Activated CD4-positive, CD25-positive, alpha-beta regulatory T cell treated with anti-CD3 and anti-CD28 coated beads, Interleukin-2, amount 50 U/mL, for 72 hours (primary cell): Measurements from ENCODE around the gene COL16A1.
A peak's percentile ranks its signal among the peaks of the same experiment; 100 is the strongest.

Experiments
- DNase-seq: peaks from one replicate; pipeline ENCODE4 v3.0.0; 2021

Gene COL16A1

DNA sequence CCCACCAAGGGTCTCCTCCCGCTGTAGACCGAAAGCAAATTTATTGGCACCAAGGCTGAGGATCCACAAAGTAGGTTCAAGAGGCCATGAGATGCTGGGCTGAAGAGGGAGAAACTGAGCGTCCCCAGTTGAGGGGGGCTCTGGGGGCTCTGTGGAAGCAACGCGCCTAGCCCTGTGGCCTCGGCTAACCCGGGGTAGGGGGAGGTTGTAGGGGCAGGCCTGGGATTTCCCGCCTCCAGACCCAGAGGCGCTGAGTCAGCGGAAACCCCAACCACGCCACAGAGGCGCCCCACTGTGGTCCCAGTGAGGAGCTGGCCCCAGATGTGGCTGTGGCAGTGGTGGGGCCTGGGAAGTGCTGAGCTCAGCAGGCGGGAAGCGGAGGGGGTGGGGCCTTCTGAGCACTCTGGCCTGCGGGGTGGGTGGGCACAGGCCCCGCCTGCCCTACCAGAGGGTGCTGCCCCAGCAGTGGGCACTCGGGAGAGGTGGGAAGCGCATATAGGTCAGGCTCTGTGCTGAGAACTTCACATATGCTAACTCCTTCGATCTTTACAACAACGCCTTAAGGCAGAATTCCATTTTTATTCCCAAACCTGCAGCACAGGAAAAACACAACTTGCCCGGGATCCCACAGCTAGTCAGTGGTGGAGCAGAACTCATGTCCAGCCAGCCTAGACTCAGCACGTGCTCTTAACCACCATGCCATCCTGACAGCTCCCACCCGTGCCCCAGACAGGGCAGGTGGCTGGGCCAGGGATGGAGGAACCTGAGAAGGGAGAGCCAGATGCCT is 1.5 kb upstream of the COL16A1 start:
- peak; percentile 51 for DNase-seq

DNA sequence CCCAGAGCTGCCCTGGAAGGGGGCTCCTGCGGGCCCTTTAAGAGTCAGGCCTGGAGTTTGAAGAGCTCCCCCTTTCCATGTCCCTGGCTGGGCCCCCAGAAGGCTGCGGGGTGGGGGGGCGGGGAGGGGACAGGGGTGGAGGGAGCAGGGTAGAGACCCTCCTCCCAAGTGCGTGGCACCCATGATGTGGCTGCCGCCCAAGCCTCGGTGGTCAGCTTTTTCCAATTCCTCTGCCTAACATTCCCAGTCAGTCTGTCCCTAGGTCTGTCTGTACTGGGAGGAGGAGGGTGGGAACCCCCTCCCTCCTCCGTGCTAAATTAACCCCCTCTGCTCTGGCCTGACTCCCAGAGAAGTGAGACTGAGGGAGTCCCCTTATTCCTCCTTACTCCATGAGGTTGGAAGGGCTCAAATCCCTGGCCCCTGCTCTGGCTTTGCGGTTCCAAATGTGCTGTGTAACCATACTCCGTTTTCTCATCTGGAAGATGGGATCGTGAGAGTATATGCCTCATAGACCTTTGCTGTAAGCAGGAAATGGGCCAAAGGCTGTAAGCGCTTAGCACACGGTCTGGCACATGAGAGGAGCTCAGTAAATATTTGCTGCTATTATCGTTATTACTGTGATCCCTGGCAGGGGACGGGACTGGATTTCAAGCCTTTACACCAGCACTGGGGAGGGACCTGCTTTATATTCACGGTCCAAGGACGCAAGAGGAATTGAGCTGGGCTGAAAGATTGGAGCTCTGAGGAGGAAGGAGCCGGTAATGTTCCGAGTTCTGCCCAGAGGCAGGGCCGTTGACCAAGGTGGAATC is 658 bp upstream of the COL16A1 start:
- DNase-seq = no peak

DNA sequence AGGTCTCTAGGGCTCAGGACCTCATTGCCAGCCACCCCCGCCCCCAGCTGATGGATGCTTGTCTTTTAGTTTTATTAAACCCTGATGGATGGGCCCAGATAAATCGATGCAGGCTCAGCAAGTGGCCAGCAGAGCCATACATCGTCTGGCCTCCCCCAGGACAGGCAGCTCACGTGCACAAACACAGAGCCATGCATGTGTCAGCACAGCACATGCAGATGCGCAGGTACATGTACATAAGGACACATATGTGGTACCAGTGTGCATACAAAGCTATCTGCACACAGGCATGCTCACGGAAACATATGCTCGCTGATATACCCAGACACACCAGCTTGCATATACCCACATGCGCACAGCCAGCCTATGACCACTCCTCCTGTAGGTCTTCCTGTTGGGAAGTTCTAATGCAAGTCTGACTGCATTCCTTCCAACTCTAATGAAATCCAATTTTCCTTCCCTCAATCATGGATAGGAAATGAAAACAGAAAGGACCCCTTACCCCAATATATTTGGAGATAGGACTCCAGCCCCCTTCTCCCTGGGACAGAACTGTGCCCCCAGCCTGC is 897 bp downstream of the COL16A1 start:
- DNase-seq = no peak

- no peak for DNase-seq
Measured at GRCh38 chr1:31701091-31701736, 2.6 kb downstream of the COL16A1 start.

- DNase-seq = no peak
Measured at GRCh38 chr1:31700468-31701090, 3.2 kb downstream of the COL16A1 start.

GRCh38 chr1:31699341-31699891 is 4.4 kb downstream of the COL16A1 start:
- no peak for DNase-seq

DNA sequence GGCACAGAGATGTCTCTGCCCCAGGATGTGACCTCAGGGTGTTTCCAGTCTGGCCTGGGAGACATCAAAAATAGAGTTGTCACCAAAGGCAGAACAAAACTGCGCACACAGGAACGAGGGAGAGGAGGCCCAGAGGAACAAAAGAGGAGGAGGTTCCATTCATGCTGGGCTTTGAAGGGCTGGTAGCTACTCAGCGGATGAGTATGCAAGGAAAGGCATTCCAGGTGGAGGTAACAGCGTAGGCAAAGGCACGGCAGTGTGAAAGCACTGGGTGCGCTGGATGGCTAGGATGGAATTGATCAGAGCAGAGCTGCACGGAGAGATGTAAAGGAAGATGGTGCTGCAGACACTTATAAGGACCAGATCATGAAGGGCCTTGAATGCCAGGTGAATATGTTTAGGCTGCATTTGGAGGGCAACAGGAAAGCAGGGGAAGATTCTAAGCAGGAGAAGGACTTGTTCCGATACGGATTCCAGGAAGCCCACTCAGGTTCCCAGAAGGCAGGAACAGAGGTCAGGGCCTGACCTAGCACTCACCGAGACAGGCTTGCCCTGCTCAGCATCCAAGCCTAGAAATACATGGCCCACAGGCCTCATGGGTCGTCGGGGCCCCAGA is 6.3 kb downstream of the COL16A1 start:
- DNase-seq = no peak

DNA sequence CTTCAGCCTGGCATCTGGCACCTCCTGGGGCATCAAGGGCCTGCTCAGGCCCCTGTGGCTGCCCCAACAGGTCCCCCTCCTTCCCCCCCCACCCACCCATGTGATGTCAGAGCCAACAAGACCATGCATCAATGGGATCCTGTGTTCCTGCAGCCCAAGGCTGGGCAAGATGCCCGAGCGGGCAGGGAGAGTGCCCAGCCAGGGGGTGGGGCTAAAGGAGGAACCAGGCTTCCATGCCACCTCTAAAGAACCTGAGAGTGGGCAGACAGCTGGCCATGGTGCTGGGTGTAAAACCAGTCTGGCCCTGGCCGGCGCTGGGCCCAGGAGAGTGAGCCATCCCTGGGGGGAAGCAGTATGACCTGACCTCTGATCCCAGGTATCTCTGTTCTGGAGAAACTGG is 7.6 kb downstream of the COL16A1 start:
- DNase-seq = no peak

DNA sequence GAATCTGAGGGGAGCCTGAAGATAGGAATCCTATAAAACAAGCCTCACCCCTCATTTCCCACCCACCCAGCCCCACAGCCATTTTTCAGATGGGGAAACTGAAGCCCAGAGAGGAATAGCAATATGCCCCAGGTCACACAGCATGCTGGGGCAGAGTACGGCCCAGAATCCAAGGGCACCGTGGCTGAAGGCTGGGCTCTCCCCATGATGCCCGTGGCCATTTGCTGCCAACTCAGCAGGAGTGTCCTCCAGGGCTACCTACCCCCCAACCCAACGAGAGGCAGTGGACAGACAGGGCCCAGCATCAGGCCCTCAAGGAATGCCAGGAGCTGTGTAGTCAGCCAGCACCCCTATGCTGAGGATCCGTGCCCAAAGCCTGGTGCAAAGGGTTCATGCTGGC is 8.5 kb downstream of the COL16A1 start:
- DNase-seq = no peak

- DNase-seq = no peak
Measured at GRCh38 chr1:31694964-31695313, 8.9 kb downstream of the COL16A1 start.

- DNase-seq = no peak
Measured at GRCh38 chr1:31694069-31694963, 9.5 kb downstream of the COL16A1 start.

DNA sequence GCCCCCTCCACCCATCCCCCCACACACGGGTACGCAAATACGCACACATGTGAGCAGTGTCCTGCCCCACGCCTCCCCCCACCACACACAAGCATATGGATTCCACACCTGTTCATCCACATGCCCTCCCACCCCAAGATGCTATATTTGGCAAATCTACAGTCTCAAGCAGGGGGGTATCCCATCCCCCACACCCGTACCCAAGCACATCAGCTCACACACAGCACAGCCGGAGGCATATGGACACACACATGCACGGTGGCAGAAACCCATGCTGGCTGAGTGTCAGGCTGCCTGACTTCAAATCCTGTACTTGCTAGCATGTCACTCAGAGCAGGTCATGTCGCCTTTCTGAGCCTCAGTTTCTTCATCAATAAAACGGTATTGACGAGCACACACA is 10.6 kb downstream of the COL16A1 start:
- no peak for DNase-seq

DNA sequence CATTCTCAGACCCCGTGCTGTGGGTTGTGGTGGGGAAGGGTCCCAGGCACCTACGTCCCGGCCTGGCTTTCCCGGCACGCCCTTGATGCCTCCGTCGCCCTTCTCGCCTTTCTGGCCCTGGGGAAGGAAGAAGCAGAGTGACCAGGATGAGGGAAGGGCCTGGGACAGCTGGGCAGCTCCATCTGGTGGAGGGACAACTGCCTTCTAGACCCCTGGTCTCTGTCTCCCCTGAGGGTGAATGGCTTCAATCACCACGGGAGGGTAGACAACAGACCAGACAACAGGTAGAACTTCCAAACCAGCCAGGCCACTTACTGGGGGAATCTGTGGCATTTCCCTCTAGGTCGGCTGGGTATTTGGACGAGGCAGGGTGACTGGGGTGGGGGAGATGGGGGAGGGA is 11.9 kb downstream of the COL16A1 start:
- no peak for DNase-seq

- DNase-seq = no peak
Measured at GRCh38 chr1:31691446-31691845, 12.4 kb downstream of the COL16A1 start.

DNA sequence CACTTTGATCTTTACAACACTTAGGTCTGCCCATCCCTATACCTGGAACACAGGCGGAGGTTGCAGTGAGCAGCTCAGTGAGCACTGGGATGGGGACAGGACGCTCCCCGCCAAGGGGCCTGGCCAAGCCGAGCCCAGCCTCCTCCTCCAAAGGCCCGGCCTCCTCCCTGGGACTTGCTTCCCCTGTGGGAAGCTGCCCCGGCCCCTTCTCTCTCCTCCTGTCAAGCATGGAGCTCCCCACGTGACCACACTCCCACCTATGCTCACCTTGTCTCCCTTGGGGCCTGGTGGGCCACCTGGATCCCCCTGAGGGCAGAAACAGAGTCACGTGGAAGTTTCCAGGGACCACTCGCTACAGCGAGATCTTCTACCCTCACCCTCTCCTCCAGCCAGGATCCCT is 12.9 kb downstream of the COL16A1 start:
- DNase-seq = no peak

- DNase-seq = no peak
Measured at GRCh38 chr1:31689854-31690253, 14.0 kb downstream of the COL16A1 start.

- no peak for DNase-seq
Measured at GRCh38 chr1:31689379-31689778, 14.4 kb downstream of the COL16A1 start.

- DNase-seq = no peak
Measured at GRCh38 chr1:31688233-31688918, 15.4 kb downstream of the COL16A1 start.

DNA sequence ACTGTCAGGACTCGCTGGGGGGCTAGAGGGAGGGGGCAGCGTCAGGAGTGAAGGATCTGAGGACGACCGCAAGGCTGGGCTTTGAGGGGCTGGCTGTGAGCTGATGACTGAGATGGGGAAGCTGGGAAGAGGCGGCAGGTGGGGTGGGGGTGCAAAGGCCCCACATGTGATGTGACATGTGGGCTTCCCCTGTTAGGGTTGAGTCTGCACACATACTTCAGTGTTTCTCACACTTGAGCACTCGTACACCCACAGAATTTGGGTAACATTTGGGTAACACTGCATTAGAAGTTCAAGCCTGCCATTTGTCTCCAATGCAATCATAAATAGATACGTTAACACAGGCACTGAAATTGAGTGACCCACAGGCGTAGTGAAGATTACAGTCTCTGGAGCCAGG is 16.2 kb downstream of the COL16A1 start:
- DNase-seq = no peak

- no peak for DNase-seq
Measured at GRCh38 chr1:31685795-31686194, 18.0 kb downstream of the COL16A1 start.

GRCh38 chr1:31683997-31684396 is 19.8 kb downstream of the COL16A1 start:
- DNase-seq = no peak
